A549 (cell line): ENCODE results near the gene SDC3. TPM values are rescaled to one million over a fixed set of nuclear protein-coding genes. Genes with fewer than 3 reads are reported as not detected.

Experiments used
- ATAC-seq, 2 experiments: fragments of 200-7000 bp in 1 of 2; fragments of >200 bp in 1 of 2; cut with Nextera tagmentation in 1 of 2; cut with Tn5 transposase in 1 of 2; 3 replicates each; pipeline versions ENCODE4 v1.8.0 to v1.9.1; 2018 to 2020; ENCODE audit warnings: mild to moderate bottlenecking in 1 of 2, moderate library complexity in 1 of 2
- CTCF ChIA-PET: fragments of 300-600 bp; sonication (Branson Sonifier 250); formaldehyde crosslinking; extraction: SDS; loops from one replicate; lab custom pipeline; 2021; ENCODE audit warnings: antibody characterized with exemption, inconsistent platforms; lab: Yijun Ruan, JAX
- POLR2A ChIA-PET: fragments of 350-600 bp; formaldehyde crosslinking; extraction: SDS; loops from one replicate; lab custom pipeline; 2021; ENCODE audit warnings: antibody characterized with exemption, inconsistent platforms; lab: Yijun Ruan, JAX
- DNase-seq, 2 experiments: peaks; one replicate each; pipeline versions ENCODE4 v3.0.0 to v3.0.0-alpha.2; 2011 to 2016; ENCODE audit warnings: low read depth in 1 of 2, low spot score in 1 of 2
- FAIRE-seq: peaks from 2 replicates; lab custom pipeline; 2011; peaks lifted over from hg19 to GRCh38; lab: Jason Lieb, UNC
- H3K27ac ChIP-seq, 2 experiments: fragments of >200 bp; sonication (Bioruptor Twin); formaldehyde crosslinking; 3 replicates each; pipeline ENCODE4 v1.5.1; 2016 to 2017
- H3K4me1 ChIP-seq: fragments of >200 bp; sonication (Bioruptor Twin); formaldehyde crosslinking; 3 replicates; pipeline ENCODE4 v1.6.1; 2016
- H3K4me2 ChIP-seq: fragments of >200 bp; sonication (Bioruptor Twin); formaldehyde crosslinking; 3 replicates; pipeline ENCODE4 v1.6.1; 2016
- H3K4me3 ChIP-seq: fragments of >200 bp; sonication (Bioruptor Twin); formaldehyde crosslinking; 3 replicates; pipeline ENCODE4 v1.5.1; 2016
- H3K9me3 ChIP-seq: fragments of >200 bp; sonication (Bioruptor Twin); formaldehyde crosslinking; 3 replicates; pipeline ENCODE4 v1.6.1; 2016
- CBX2 ChIP-seq: fragments of 200-600 bp; sonication (generic); IDR thresholded peaks from 2 replicates; pipeline ENCODE4 v1.6.1; 2016; ENCODE audit warnings: low read depth, mild to moderate bottlenecking, borderline replicate concordance
- ELK1 ChIP-seq: fragments of 150-350 bp; IDR thresholded peaks from 2 replicates; pipeline ENCODE4 v1.6.1; 2014; ENCODE audit warnings: low read depth, mild to moderate bottlenecking, low read length
- FOXS1 ChIP-seq: fragments of 250-450 bp; sonication (Bioruptor Pico); IDR thresholded peaks from 2 replicates; pipeline ENCODE4 v1.5.0; 2020; ENCODE audit warnings: mild to moderate bottlenecking, moderate library complexity
- HDAC2 ChIP-seq: fragments of 200-600 bp; sonication (generic); IDR thresholded peaks from 2 replicates; pipeline ENCODE4 v1.6.1; 2016
- HOXA7 ChIP-seq: fragments of 250-450 bp; sonication (Bioruptor Pico); IDR thresholded peaks from 2 replicates; pipeline ENCODE4 v1.5.0; 2020; ENCODE audit warnings: mild to moderate bottlenecking, moderate library complexity
- HOXB13 ChIP-seq: fragments of 250-450 bp; sonication (Bioruptor Pico); IDR thresholded peaks from 2 replicates; pipeline ENCODE4 v1.5.0; 2020; ENCODE audit warnings: low read depth, mild to moderate bottlenecking, moderate library complexity
- HOXB5 ChIP-seq: fragments of 250-450 bp; sonication (Bioruptor Pico); IDR thresholded peaks from 2 replicates; pipeline ENCODE4 v1.5.0; 2020; ENCODE audit warnings: mild to moderate bottlenecking, moderate library complexity
- JUNB ChIP-seq: fragments of >200 bp; sonication (Bioruptor Twin); formaldehyde crosslinking; IDR thresholded peaks from 2 replicates; pipeline ENCODE4 v1.6.1; 2016
- MAFK ChIP-seq: fragments of 450-650 bp; IDR thresholded peaks from 2 replicates; pipeline ENCODE4 v1.6.1; 2014; ENCODE audit not compliant: partially characterized antibody
- PHF8 ChIP-seq: fragments of 200-600 bp; sonication (generic); IDR thresholded peaks from 2 replicates; pipeline ENCODE4 v1.6.1; 2016; ENCODE audit warnings: low read depth, mild to moderate bottlenecking, antibody characterized with exemption, moderate library complexity, borderline replicate concordance
- RAD21 ChIP-seq, 2 experiments: fragments of >200 bp in 1 of 2; sonication (Bioruptor Twin) in 1 of 2; formaldehyde crosslinking in 1 of 2; IDR thresholded peaks in 1 of 2; conservative IDR thresholded peaks in 1 of 2; 2 replicates in 1 of 2; 3 replicates in 1 of 2; pipeline ENCODE4 v1.6.1; 2012 to 2018; ENCODE audit warnings: inconsistent platforms in 1 of 2
- RARB ChIP-seq: fragments of 250-450 bp; sonication (Bioruptor Pico); IDR thresholded peaks from 2 replicates; pipeline ENCODE4 v1.8.0; 2021; ENCODE audit warnings: mild to moderate bottlenecking, moderate library complexity
- RNF2 ChIP-seq: fragments of 200-600 bp; sonication (generic); IDR thresholded peaks from 2 replicates; pipeline ENCODE4 v1.6.1; 2016; ENCODE audit warnings: low read depth, mild to moderate bottlenecking, antibody characterized with exemption, moderate library complexity, borderline replicate concordance
- ZFP36 ChIP-seq: fragments of 450-650 bp; IDR thresholded peaks from 2 replicates; pipeline ENCODE4 v1.6.1; 2014; ENCODE audit warnings: borderline replicate concordance; ENCODE audit not compliant: partially characterized antibody
- ZNF302 ChIP-seq: fragments of 250-450 bp; sonication (Bioruptor Pico); IDR thresholded peaks from 2 replicates; pipeline ENCODE4 v1.9.0; 2021; ENCODE audit warnings: inconsistent platforms, mild to moderate bottlenecking, moderate library complexity
- WGBS: methylation state at CpG from one replicate; pipeline ENCODE4 v1.1.6; 2017; ENCODE audit errors: missing lambda C conversion rate; 5-methylcytosine and 5-hydroxymethylcytosine counted together
- polyA plus RNA-seq, 4 experiments: library from polyadenylated mRNA; depleted of rRNA in 3 of 4; stranded (reverse); fragments of >200 nt; fragmentation: RNase III in 1 of 4; extraction: RNeasy Plus Mini Kit Qiagen cat#74134 plus additional on column Dnase treatment in 1 of 4; gene quantifications; 2 replicates in 3 of 4; 3 replicates in 1 of 4; pipeline ENCODE4 v1.2.3, GENCODE V29; 2011 to 2017
- TF ChIP-seq, protein P1 (sequence below): fragments of 450-650 bp; IDR thresholded peaks from 2 replicates; pipeline ENCODE4 v1.6.1; 2014; ENCODE audit warnings: antibody characterized with exemption
- TF ChIP-seq, protein P2 (sequence below): fragments of 250-450 bp; sonication (Bioruptor Pico); IDR thresholded peaks from 2 replicates; pipeline ENCODE4 v1.5.0; 2020; ENCODE audit warnings: low read depth, mild to moderate bottlenecking, moderate library complexity

SDC3 gene
- polyA plus RNA-seq, 2 of the 4 experiments (the other 2 are of a cell fraction) = 2.0 to 8.9 TPM

DNA sequence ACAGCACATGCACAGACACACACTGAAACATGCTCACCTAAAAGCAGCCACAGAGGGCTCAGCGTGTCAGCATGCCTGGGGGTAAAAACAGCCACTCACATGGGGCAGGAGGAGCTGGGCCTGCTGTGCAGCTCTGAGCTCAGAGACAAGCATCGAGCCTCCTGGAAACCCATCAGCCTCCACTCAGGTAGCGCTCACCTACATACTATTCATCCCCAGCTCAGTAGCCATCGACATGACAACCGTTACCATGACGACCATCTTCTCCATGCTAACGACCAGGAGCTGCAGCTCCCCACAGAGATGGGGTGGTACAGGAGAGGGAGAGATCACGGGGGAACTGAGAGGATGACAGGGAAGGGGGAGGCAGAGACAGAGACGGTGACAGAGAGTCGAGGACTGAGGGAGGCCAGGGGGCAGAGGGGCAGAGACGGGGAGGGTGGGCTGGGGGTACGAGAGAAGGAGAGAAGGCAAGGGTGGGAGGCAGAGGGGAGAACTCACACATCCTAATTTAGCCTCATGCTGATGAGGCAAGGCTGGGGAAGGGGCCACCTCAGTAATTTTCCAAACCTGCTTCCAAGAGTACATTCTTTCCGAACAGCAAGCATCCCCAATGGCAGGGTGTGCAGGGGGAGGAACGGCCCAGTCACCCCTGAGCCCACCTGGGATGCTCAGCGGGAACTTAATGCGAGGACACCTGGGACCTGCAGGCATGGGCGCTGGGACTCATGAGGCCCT, 28.4 kb downstream of the SDC3 start:
- ATAC-seq (no peak), FAIRE-seq (no peak), DNase-seq (no peak)
- TF ChIP-seq ELK1 (no peak), PHF8 (no peak), RAD21 (conservative IDR thresholded peaks at IDR 0.05 in 1 of 2, IDR thresholded peaks at IDR 0.05 in 1 of 2) (no peak), HOXA7 (CRISPR knock-in tag) (no peak), ZNF302 (CRISPR knock-in tag) (no peak), CBX2 (no peak), ZFP36 (no peak), RNF2 (no peak), HOXB13 (CRISPR knock-in tag) (no peak), MAFK (no peak), HDAC2 (no peak), FOXS1 (CRISPR knock-in tag) (no peak), JUNB (no peak), HOXB5 (CRISPR knock-in tag) (no peak)
- TF ChIP-seq, protein P1, sequence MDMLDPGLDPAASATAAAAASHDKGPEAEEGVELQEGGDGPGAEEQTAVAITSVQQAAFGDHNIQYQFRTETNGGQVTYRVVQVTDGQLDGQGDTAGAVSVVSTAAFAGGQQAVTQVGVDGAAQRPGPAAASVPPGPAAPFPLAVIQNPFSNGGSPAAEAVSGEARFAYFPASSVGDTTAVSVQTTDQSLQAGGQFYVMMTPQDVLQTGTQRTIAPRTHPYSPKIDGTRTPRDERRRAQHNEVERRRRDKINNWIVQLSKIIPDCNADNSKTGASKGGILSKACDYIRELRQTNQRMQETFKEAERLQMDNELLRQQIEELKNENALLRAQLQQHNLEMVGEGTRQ = no peak
- TF ChIP-seq, protein P2, sequence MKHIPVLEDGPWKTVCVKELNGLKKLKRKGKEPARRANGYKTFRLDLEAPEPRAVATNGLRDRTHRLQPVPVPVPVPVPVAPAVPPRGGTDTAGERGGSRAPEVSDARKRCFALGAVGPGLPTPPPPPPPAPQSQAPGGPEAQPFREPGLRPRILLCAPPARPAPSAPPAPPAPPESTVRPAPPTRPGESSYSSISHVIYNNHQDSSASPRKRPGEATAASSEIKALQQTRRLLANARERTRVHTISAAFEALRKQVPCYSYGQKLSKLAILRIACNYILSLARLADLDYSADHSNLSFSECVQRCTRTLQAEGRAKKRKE = no peak
- H3K9me3 ChIP-seq = no peaks in the 10 kb centered on the region
- ChIA-PET CTCF (interaction anchor here (1.0 to 1.1 kb wide), 2 partner anchors 31 to 79 kb away, joined by 3 to 4 read pairs; no protein-coding TSS in a partner anchor), POLR2A (no interaction called here)
- no peak overlapping the region for H3K4me2 ChIP-seq
- WGBS = 63% methylated on average over 12 of the region's 17 CpGs
- no peak overlapping the region for H3K4me3 ChIP-seq
- H3K4me1 ChIP-seq = no peaks in the 10 kb centered on the region
- H3K27ac ChIP-seq = no peak overlapping the region

DNA sequence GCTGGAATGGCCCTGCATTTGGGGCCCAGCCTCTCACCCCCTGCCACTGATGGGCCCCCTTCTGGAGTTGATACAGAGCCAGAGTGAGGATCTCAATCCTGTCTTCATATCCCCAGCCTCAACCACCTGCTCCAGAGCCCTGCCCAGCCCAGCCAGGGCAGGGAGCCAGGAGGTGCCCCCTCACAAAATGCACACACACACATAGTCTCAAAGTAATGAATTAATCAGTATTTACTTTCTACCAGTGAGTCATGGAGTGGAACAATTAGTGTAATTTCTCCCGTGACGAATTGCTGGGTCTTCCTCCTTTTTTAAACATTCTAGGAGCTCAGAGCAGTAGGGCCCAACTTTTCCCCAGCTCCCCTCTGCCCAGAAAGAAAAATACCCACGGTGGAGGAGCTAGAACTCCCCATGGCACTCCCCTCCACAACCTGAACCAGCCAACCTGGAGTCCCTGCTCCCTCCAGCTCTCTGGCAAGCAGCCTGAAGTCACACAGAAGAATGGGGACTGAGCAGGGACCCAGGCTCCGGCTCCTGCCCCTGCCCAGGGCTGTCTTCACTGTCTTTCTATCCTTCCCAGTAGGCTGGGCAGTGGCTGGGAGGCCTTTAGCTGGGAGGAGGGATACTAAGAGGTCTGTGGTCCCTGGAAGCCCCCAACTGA, 29.3 kb downstream of the SDC3 start:
- FAIRE-seq (no peak), DNase-seq (no peak), ATAC-seq (no peak)
- Histone ChIP-seq H3K4me2 (no peak overlapping the region), H3K4me1 (no peaks in the 10 kb centered on the region), H3K27ac (no peak overlapping the region)
- POLR2A ChIA-PET = no interaction called here
- TF ChIP-seq, protein P2 = no peak
- no peak for TF ChIP-seq RARB
- no peak for TF ChIP-seq RAD21 (conservative IDR thresholded peaks at IDR 0.05 in 1 of 2, IDR thresholded peaks at IDR 0.05 in 1 of 2)
- no peak for TF ChIP-seq HDAC2
- no peak for TF ChIP-seq JUNB
- TF ChIP-seq, all 56 proteins: peak for 0
- no peak overlapping the region for H3K4me3 ChIP-seq
- 42% methylated on average over 4 of the region's 4 CpGs for WGBS
- H3K9me3 ChIP-seq = no peaks in the 10 kb centered on the region
- CTCF ChIA-PET = interaction anchor here (1.0 kb wide), 1 partner anchor 78 kb away, joined by 3 read pairs; no protein-coding TSS in a partner anchor
